GM12878 (cell line): Measurements from ENCODE around the gene BEND4. TPM values are rescaled to one million over a fixed set of nuclear protein-coding genes. Genes with fewer than 3 reads are reported as not detected.

Source experiments
- ATAC-seq: fragments of 200-7000 bp; cut with Tn5 transposase; 3 replicates; pipeline ENCODE4 v1.9.1; 2020; ENCODE audit warnings: mild to moderate bottlenecking, moderate library complexity
- BruUV-seq: library from RNA; stranded (reverse); fragments of 400-500 nt; replicated peaks from 2 replicates; lab custom pipeline; 2021; lab: Mats Ljungman, UMichigan
- CTCF ChIA-PET: fragments of 300-600 bp; sonication (Branson Sonifier 250); formaldehyde crosslinking; extraction: SDS; loops from one replicate; lab custom pipeline; 2021; ENCODE audit warnings: inconsistent platforms; lab: Yijun Ruan, JAX
- POLR2A ChIA-PET: fragments of 350-600 bp; formaldehyde crosslinking; extraction: SDS; loops from one replicate; lab custom pipeline; 2021; ENCODE audit warnings: inconsistent platforms; lab: Charles Lee
- RAD21 ChIA-PET: fragments of 300-600 bp; sonication (Branson Sonifier 250); formaldehyde crosslinking; loops from one replicate; lab custom pipeline; 2023; ENCODE audit warnings: antibody characterized with exemption; ENCODE audit not compliant: unreplicated experiment; lab: Charles Lee
- SMC1A ChIA-PET: fragments of 300-600 bp; sonication (Branson Sonifier 250); formaldehyde crosslinking; loops from one replicate; lab custom pipeline; 2023; ENCODE audit not compliant: unreplicated experiment, uncharacterized antibody; lab: Charles Lee
- DNase-seq: peaks from one replicate; pipeline ENCODE4 v3.0.0-alpha.2; 2011; ENCODE audit warnings: low read depth, low spot score
- FAIRE-seq: peaks from 3 replicates; lab custom pipeline; 2011; peaks lifted over from hg19 to GRCh38; lab: Jason Lieb, UNC
- H2AFZ ChIP-seq: 2 replicates; pipeline ENCODE4 v1.6.0; 2011; ENCODE audit warnings: low read depth, low read length, control low read depth; ENCODE audit not compliant: control insufficient read depth
- H3K27ac ChIP-seq: 2 replicates; pipeline ENCODE4 v1.5.1; 2011; ENCODE audit warnings: control low read depth; ENCODE audit not compliant: control insufficient read depth, insufficient read depth
- H3K27me3 ChIP-seq, 2 experiments: replicated peaks in 1 of 2; 2 replicates each; pipeline versions ENCODE4 v1.6.0 to v1.6.1; 2011; ENCODE audit warnings: low read length in 1 of 2; ENCODE audit not compliant: control insufficient read depth in 2 of 2, insufficient read depth in 2 of 2
- H3K36me3 ChIP-seq, 2 experiments: 2 replicates each; pipeline ENCODE4 v1.5.1; 2011; ENCODE audit warnings: low read length in 1 of 2; ENCODE audit not compliant: control insufficient read depth in 2 of 2, insufficient read depth in 2 of 2
- H3K4me1 ChIP-seq: 2 replicates; pipeline ENCODE4 v1.6.1; 2011; ENCODE audit warnings: mild to moderate bottlenecking, low read length, moderate library complexity, mixed read lengths; ENCODE audit not compliant: control insufficient read depth, insufficient read depth
- H3K4me2 ChIP-seq: 2 replicates; pipeline ENCODE4 v1.6.0; 2011; ENCODE audit warnings: control low read depth; ENCODE audit not compliant: control insufficient read depth, insufficient read depth
- H3K4me3 ChIP-seq: fragments of 200-600 bp; sonication (generic); 2 replicates; pipeline ENCODE4 v1.5.1; 2016
- H3K79me2 ChIP-seq: 2 replicates; pipeline ENCODE4 v1.6.0; 2011; ENCODE audit warnings: low read length; ENCODE audit not compliant: control insufficient read depth, insufficient read depth
- H3K9ac ChIP-seq: 2 replicates; pipeline ENCODE4 v1.8.0; 2011; ENCODE audit warnings: low read length, control low read depth, mixed read lengths; ENCODE audit not compliant: control insufficient read depth, insufficient read depth
- H3K9me3 ChIP-seq: replicated peaks from 3 replicates; pipeline ENCODE4 v1.5.1; 2011; ENCODE audit warnings: mild to moderate bottlenecking, low read length; ENCODE audit not compliant: control insufficient read depth, insufficient read depth
- H4K20me1 ChIP-seq: 2 replicates; pipeline ENCODE4 v1.6.0; 2011; ENCODE audit not compliant: control insufficient read depth, insufficient read depth
- ATF7 ChIP-seq: fragments of 450-650 bp; IDR thresholded peaks from 2 replicates; pipeline ENCODE4 v1.6.1; 2016; ENCODE audit warnings: low read depth, mild to moderate bottlenecking
- BCLAF1 ChIP-seq: fragments of 450-650 bp; IDR thresholded peaks from 2 replicates; pipeline ENCODE4 v1.6.1; 2017; ENCODE audit warnings: antibody characterized with exemption, mild to moderate bottlenecking, moderate library complexity
- CHD2 ChIP-seq: IDR thresholded peaks from 2 replicates; pipeline ENCODE4 v1.6.1; 2011; ENCODE audit warnings: low read depth, low read length, improper control_type of control experiment, borderline replicate concordance
- EED ChIP-seq: sonication (generic); IDR thresholded peaks from 2 replicates; pipeline ENCODE4 v1.6.1; 2016; ENCODE audit warnings: antibody characterized with exemption, low read depth
- IKZF1 ChIP-seq: fragments of 450-650 bp; conservative IDR thresholded peaks from 2 replicates; pipeline ENCODE4 v1.6.1; 2017; ENCODE audit warnings: antibody characterized with exemption, mild to moderate bottlenecking
- JUNB ChIP-seq: IDR thresholded peaks from 2 replicates; pipeline ENCODE4 v1.6.1; 2016; ENCODE audit warnings: antibody characterized with exemption, mild to moderate bottlenecking
- NFIC ChIP-seq: IDR thresholded peaks from 2 replicates; pipeline ENCODE4 v1.6.1; 2012; ENCODE audit warnings: low read depth, mild to moderate bottlenecking, inconsistent platforms, low read length, moderate library complexity
- NR2F1 ChIP-seq: fragments of 450-650 bp; conservative IDR thresholded peaks from 2 replicates; pipeline ENCODE4 v1.6.1; 2017; ENCODE audit warnings: mild to moderate bottlenecking
- PBX3 ChIP-seq: IDR thresholded peaks from 2 replicates; pipeline ENCODE4 v1.6.1; 2011; ENCODE audit warnings: mild to moderate bottlenecking, low read depth, low read length, moderate library complexity; ENCODE audit not compliant: insufficient replicate concordance
- RELB ChIP-seq: fragments of 450-650 bp; IDR thresholded peaks from 2 replicates; pipeline ENCODE4 v1.6.1; 2017; ENCODE audit warnings: low read depth, mild to moderate bottlenecking, moderate library complexity
- RFX5 ChIP-seq: IDR thresholded peaks from 2 replicates; pipeline ENCODE4 v1.6.1; 2011; ENCODE audit warnings: low read depth, low read length, improper control_type of control experiment
- RUNX3 ChIP-seq: IDR thresholded peaks from 2 replicates; pipeline ENCODE4 v1.6.1; 2012; ENCODE audit warnings: low read length, inconsistent platforms
- SREBF1 ChIP-seq: IDR thresholded peaks from 2 replicates; pipeline ENCODE4 v1.6.1; 2012; ENCODE audit warnings: mild to moderate bottlenecking, low read length
- YBX1 ChIP-seq: fragments of 450-650 bp; IDR thresholded peaks from 2 replicates; pipeline ENCODE4 v1.6.1; 2016; ENCODE audit warnings: antibody characterized with exemption
- YY1 ChIP-seq: IDR thresholded peaks from 2 replicates; pipeline ENCODE4 v1.6.1; 2011; ENCODE audit warnings: low read depth, mild to moderate bottlenecking, low read length
- ZNF207 ChIP-seq: fragments of 450-650 bp; IDR thresholded peaks from 2 replicates; pipeline ENCODE4 v1.6.1; 2014; ENCODE audit warnings: antibody characterized with exemption, mild to moderate bottlenecking, borderline replicate concordance
- ZNF274 ChIP-seq: IDR thresholded peaks from one replicate; pipeline ENCODE4 v1.8.0; 2011; ENCODE audit not compliant: insufficient read length, insufficient read depth
- WGBS: methylation state at CpG from one replicate; pipeline ENCODE4 v1.1.6; 2016; ENCODE audit warnings: low lambda C conversion rate; ENCODE audit not compliant: insufficient replicate concordance, insufficient coverage; ENCODE audit errors: missing lambda C conversion rate; 5-methylcytosine and 5-hydroxymethylcytosine counted together
- in situ Hi-C: fragments of 300-500 bp; cut with MboI; formaldehyde crosslinking; loops from 9 replicates; pipeline ENCODE4 v1.14.3; 2018; ENCODE audit warnings: mixed read lengths
- intact Hi-C: fragments of 100-400 bp; cut with micrococcal nuclease; formaldehyde crosslinking; loops from one replicate; pipeline ENCODE4 v1.14.2; 2022; ENCODE audit not compliant: unreplicated experiment
- polyA plus RNA-seq, 11 experiments: library from polyadenylated mRNA; depleted of rRNA in 4 of 11; unstranded in 6 of 11; stranded (reverse) in 5 of 11; fragments of >200 nt; fragmentation: Nextera tagmentation in 4 of 11; fragmentation: Illumina TruSeq in 1 of 11; extraction: Ambion mirVana in 4 of 11; extraction: Trizol in 1 of 11; gene quantifications; 1 replicate in 1 of 11; 2 replicates in 10 of 11; pipeline versions ENCODE4 v1.2.1 to v1.2.3, GENCODE V29; 2011 to 2016; ENCODE audit warnings: inconsistent platforms in 2 of 11, missing spikeins in 2 of 11, low read depth in 1 of 11
- total RNA-seq, 4 experiments: library from RNA; depleted of rRNA in 3 of 4; stranded (reverse); fragments of >200 nt in 3 of 4; fragmentation: Illumina TruSeq in 1 of 4; extraction: Trizol in 1 of 4; gene quantifications; 2 replicates each; pipeline versions ENCODE4 v1.2.1 to v1.2.3, GENCODE V29; 2013 to 2021

The BEND4 gene
- total and polyA plus RNA-seq, 10 of the 15 experiments (the other 5 are each of a cell fraction or from before 2014, with no cell fraction given), result under 0.01 to 0.15 (median 0.04) TPM; not detected in 1

GRCh38 chr4:42078184-42078801 is 74.2 kb downstream of the BEND4 start (continued):
- TF ChIP-seq RELB (peak; percentile 56; the same call in 1 of the 2 replicates), ATF7 (0 out of 2 replicates have a peak, but pooled peaks have one; percentile 29), ZNF207 (no peak), JUNB (peak; percentile 61), RUNX3 (peak; percentile 7; the same call in 1 of the 2 replicates), NFIC (peak; percentile 72), NR2F1 (no peak)

- Histone ChIP-seq H3K27ac (no peak overlapping the region), H2AFZ (no peak overlapping the region), H3K36me3 (no peaks in the 10 kb centered on the region; a peak in 1 of 4 replicates), H3K79me2 (no peaks in the 10 kb centered on the region), H3K9me3 (no peaks in the 10 kb centered on the region), H3K27me3 (no peaks in the 10 kb centered on the region), H3K4me3 (no peak overlapping the region), H3K4me2 (no peak overlapping the region), H3K9ac (no peak overlapping the region), H4K20me1 (no peaks in the 10 kb centered on the region), H3K4me1 (no peaks in the 10 kb centered on the region)
- RAD21 ChIA-PET, result interaction anchor here (1.3 kb wide), 1 partner anchor 111 kb away, joined by 3 read pairs; no protein-coding TSS in a partner anchor
- CTCF ChIA-PET, result interaction anchor here (0.7 to 1.1 kb wide), 3 partner anchors 117 to 874 kb away, joined by 3 to 4 read pairs (median 3); no protein-coding TSS in a partner anchor
- no TSS peak for BruUV-seq
- POLR2A ChIA-PET, result no interaction called here
- DNase-seq (no peak), ATAC-seq (no peak), FAIRE-seq (no peak)
- SMC1A ChIA-PET, result no interaction called here
- in situ Hi-C loops, result no loop called here
- intact Hi-C loops, result no loop called here
- 93% methylated on average over 1 of the region's 1 CpG for WGBS
- TF ChIP-seq YBX1, result no peak
- TF ChIP-seq ATF7, result no peak
- TF ChIP-seq IKZF1, result no peak
- TF ChIP-seq PBX3, result no peak
- no peak for TF ChIP-seq YY1
- no peak for TF ChIP-seq ZNF274
- TF ChIP-seq CHD2, result no peak
- TF ChIP-seq BCLAF1, result no peak
- no peak for TF ChIP-seq EED
- TF ChIP-seq RFX5, result no peak
- no peak for TF ChIP-seq SREBF1
Observed at GRCh38 chr4:42074294-42074693, 78.2 kb downstream of the BEND4 start.
